GM19438 (cell line): ENCODE results near the gene PASK.

Source experiments
- ATAC-seq: cut with Tn5 transposase; IDR thresholded peaks from one replicate; pipeline ENCODE4 v1.9.1; 2021; ENCODE audit warnings: low read depth; ENCODE audit not compliant: unreplicated experiment

Gene PASK

GRCh38 chr2:241088376-241088775 lies 60.9 kb downstream of the PASK start:
- peak; percentile 68 for ATAC-seq

GRCh38 chr2:241087420-241088268 lies 61.6 kb downstream of the PASK start:
- ATAC-seq, result peak; percentile 67

DNA sequence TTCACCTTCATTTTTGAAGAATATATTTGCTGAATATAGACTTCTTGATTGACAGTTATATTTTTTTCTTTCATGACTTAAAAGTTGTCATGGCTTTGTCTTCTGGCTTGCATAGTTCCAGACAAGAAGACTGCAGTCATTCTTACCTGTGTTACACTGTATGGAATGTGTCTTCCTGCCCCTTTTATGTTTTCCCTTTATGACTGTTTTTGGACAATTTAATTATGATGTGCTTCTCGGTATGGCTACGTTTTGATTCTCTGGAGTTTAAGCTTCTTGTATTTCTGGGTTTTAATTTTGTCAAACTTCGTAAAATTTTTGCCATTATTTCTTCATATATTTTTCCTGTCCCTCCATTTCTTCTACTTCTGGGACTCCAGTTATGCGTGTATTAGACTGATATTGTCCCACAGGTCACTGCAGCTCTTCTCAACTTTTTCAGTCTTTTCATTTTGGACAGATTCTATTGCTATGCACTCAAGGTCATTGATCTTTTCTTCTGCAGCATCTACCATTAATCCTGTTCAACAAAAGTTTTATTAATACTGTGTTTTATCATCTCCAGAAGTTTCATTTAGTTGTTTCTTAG lies 64.3 kb downstream of the PASK start:
- no peak for ATAC-seq

DNA sequence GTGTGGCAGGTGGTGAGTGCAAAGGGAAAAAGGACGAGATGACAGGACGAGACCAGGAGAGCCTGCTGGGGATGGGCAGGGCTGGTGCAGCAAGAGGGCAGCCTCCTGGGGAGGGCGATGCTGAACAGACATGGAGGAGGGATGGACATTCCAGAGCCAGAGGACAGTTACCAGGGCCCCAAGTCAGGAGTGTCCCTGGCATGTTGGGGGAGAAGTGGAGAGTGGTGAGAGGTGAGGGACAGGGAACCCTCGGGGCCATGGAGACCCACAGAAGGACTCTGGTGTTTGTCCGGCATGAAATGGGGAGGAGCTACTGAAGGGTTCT lies 66.2 kb downstream of the PASK start:
- ATAC-seq, result no peak

DNA sequence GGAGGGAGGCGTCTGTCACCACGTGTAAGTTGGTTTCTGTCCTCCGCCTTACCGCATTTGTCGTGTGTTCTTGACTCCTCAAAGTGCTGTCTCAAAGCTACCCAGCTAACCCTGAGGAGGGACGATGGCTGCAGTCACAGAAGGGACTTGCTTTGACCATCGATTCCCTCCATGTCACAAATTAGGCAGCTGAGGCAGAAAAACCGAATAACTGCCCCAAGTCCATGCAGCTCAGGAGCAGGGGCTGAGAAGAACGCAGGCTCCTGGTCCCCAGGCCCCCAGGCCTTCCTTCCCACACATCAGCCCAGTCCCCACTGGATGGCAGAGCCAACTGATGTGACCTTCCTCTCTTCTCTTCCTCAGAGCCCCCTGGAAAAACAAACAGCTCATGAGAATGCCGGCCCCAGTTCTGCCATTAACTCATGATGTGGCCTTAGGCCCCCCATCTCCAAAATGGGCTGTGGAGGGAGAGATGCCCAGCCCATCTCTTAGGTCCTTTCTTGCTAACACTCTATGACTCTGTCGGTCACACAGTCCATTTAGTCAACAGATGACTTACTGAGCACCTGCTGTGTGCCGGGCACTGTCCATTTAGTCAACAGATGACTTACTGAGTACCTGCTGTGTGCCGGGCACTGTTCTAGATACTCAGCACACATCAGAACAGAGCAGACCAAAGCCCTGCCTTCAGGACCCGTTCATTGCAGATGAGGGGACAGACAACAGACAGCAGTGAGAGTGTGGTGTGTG lies 66.8 kb downstream of the PASK start:
- ATAC-seq, result no peak

DNA sequence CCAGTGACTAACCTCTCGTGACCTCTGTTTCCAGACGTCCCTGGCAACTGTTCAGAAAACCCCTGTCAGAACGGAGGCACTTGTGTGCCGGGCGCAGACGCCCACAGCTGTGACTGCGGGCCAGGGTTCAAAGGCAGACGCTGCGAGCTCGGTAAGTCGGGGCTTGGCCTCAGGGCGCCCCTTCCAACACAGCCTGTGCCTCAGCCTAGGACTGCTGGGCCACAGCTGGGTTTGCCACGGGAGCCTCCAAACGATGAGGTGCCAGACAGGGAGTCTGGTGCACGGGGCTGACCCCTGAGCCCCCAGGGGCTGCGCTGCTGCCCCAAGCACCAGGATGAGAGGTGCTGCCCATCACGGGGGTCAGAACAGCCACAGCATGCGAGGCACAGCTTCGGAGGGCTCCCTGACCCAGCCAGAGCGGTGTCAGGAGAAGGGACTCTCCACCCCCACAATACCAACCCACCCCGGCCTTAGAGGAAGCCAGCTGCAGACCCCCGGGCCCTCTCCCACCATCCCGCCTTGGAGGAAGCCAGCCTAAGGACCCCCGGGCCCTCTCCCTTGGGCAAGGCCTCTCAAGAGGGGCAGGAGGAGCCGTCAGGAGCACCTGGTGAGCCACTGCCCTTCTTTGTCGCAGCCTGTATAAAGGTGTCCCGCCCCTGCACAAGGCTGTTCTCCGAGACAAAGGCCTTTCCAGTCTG lies 67.5 kb downstream of the PASK start:
- no peak for ATAC-seq

- no peak for ATAC-seq
Observed at GRCh38 chr2:241081190-241081642, 68.1 kb downstream of the PASK start.

DNA sequence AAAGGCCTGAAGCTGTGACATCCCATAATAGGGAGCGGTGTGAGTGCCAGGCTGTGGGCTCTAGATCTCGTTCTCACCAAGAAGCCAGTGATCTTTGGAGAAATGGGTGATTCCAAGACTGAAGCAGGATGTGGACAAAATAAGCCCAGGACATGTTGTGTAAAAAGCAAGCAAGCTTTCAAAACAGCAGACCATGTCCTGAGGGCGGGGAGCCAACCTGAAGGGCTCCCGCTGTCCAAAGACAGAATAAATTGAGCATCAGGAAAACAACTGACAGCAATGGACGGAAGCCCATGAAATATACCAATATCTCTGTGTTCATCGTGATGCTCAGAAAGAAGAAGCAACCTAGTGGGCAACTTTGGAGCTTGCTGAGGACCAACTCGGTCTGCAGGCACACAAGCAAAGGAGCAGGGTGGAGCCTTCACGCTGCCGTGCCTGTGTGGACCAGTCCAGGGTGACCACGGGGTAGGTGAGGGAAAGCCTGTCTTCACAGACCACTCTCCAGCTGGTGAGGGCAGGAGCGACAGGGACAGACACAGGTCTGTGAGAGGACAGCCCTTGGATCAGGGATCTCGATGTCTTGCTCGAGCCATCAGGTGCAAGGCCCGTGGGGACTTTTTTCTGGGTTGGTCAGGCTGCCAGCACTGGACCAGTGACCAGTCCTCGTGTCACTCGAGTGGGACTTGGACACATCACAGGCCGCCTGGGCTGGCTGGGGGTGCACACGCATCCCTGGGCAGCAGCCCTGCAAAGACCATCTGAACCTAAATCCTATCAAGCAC lies 68.7 kb downstream of the PASK start:
- ATAC-seq, result no peak

- ATAC-seq, result no peak
Observed at GRCh38 chr2:241074901-241075540, 74.3 kb downstream of the PASK start.

GRCh38 chr2:241074065-241074818 lies 75.0 kb downstream of the PASK start:
- ATAC-seq, result no peak

- no peak for ATAC-seq
Observed at GRCh38 chr2:241073166-241074064, 75.9 kb downstream of the PASK start.

- ATAC-seq, result no peak
Observed at GRCh38 chr2:241072553-241073165, 76.6 kb downstream of the PASK start.

DNA sequence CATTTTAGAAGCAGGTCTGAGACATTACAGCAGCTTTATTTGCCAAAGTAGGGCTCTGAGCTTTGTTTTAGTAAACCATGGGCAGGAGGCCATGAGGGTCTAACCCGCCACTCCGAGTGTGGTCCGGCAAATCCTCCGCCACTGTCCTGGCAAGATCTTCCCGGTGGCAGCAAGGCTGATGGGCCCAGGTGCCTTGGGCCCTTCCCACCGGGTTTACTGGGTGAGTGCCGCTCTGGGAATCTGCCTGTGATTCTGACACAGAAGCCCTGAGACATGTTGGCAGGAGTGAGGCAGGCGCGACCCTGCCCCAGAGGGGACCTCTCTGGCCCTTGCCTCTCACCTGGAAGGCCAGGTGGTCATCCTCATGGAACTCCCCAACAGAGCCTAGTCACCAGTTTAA lies 77.1 kb downstream of the PASK start:
- ATAC-seq, result no peak

DNA sequence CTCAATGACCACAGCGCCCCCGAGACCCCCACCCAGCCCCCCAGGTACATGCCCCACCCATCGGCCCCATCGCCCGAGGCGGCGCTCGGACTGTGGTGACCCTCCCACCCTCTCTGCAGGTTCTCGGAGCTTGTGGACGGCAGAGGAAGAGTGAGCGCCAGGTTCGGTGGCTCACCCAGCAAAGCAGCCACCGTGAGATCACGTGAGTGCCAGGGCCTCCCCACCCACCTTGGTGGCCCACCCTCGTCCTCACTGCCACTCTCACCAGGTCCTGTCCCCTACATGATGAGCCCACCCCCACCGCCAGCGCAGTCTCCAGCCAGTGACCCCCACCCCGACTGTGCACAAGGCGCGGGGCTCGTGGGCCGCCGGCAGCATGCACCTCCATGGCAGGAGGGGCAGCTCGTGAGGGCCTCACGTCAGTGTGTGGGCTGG lies 77.6 kb downstream of the PASK start:
- ATAC-seq, result no peak

GRCh38 chr2:241070811-241071676 lies 78.2 kb downstream of the PASK start:
- no peak for ATAC-seq

GRCh38 chr2:241070361-241070760 lies 78.9 kb downstream of the PASK start:
- no peak for ATAC-seq
